Left renal cortex interstitium (tissue), 4 donors: ENCODE results near the gene UBA52. TPM values are rescaled to one million over a fixed set of nuclear protein-coding genes. Genes with fewer than 3 reads are reported as not detected.

Source experiments
- DNase-seq, 4 donors: peaks; one replicate each; pipeline ENCODE4 v3.0.0-alpha.2; 2013; ENCODE audit warnings: low read depth in 4 of 4, low spot score in 2 of 4, missing footprints in 1 of 4
- polyA plus RNA-seq, 4 donors: library from polyadenylated mRNA; unstranded; fragments of 120-200 nt; gene quantifications; one replicate each; pipeline ENCODE4 v1.2.1, GENCODE V29; 2013; ENCODE audit not compliant: insufficient read length in 4 of 4

Gene UBA52
- polyA plus RNA-seq, 4 donors = 710 to 1,047 (median 838) TPM

DNA sequence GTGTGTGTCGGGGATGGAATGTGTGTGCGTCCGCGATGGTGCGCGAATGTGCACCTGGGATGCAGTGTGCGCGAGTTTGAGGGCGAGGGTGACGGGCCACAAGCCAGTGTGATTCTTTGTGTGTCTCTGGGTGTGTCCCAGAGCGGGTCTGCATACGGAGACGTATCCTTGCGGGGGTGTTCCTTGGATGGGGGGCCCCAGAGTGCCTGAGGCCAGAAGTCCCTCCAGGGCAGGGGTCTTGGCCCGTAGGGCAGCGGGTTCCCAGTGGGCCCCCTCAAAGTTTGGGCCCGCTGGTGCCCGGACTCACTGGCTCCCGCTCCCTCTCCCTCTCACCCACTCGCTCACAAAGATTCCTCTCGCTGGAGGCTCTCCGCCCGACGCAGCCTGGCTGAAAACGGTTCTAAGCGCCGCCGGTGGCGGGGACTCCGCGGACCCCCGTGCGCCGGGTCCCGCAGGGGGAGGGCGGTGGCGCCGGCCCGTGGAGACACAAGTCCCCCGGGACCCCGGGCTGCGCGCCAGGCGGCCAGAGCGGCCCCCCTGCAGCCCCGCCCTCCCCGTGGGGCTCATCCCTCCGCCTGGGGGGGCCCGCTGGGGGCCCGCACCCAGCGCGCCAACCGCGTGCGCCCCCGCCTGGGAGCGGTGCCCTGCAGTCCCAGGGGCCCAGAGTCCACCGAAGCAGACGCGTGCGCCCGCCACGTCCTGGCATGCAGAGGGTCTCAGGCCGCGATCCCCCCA lies 34.1 kb downstream of the UBA52 start:
- no peak for DNase-seq

DNA sequence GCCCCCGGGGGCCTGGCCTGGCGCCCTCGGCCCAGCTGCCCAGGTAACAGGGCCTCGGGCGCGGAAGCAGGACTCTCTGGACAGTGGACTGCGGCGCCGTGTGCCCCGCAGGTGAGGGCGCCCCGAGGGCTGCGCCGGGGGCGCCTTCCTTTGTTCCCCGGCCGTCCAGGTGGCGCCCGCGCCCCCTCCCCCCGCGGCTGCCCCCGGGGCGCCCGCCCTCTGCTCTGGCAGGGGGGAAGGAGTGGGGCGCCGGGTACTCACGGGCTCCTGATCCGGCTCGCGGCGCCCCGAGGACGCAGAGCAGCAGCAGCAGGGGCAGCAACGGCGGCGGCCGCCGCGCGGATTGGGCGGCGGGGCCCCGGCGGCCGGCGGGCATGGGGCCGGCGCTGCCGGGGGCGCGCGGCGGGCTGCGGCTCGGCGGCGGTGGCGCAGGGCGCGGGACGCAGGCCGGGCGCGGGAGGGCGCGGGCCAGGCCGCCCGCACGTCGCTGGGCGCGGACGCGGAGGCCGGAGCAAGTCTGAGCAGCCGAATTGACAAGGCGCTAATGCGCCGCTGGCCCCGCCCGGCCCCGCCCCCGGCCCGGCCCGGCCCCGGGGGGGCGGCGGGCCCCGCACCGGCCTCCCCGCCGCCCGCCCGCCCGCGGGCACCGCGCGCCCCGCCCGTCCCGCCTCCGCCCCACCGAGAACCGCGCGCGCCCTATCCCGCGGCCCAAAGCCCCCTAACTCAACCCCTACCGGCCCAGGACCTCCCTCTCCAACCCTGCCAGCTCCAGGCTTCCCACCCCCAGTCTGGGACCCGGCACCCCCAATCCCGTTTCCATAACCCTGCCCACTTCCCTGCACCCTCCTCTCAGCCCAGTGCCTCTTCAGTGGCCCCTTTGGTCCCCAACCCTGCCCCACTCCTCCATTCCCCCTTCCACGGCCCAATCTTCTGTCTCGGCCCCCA lies 34.9 kb downstream of the UBA52 start, which contains the start of gene CRLF1:
CRLF1 (minus strand) TSS at position 519 of the 945 bp plus-strand sequence; CDS start at position 376, 143 bp downstream.
- no peak for DNase-seq

GRCh38 chr19:18607226-18608101 lies 35.8 kb downstream of the UBA52 start:
- DNase-seq = no peak

GRCh38 chr19:18608102-18608804 lies 36.6 kb downstream of the UBA52 start:
- no peak for DNase-seq

- DNase-seq = no peak
Observed at GRCh38 chr19:18608805-18609716, 37.4 kb downstream of the UBA52 start.

DNA sequence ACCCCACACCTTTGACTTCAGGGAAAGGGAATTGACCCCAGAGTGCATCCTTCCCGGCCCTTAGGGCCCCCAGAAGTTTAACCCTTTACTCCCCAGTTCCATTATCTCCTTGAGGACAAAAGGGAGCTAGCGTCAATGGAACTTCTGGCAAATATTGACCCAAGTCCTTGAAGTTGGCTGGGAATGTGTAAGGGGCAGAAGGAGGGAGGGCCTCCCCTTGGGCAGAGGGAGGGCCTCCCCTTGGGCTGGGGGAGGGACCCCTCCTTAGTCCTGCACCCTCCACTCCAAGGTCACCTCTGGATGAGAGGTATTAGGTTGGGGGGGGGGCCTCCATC lies 38.0 kb downstream of the UBA52 start:
- DNase-seq = no peak

DNA sequence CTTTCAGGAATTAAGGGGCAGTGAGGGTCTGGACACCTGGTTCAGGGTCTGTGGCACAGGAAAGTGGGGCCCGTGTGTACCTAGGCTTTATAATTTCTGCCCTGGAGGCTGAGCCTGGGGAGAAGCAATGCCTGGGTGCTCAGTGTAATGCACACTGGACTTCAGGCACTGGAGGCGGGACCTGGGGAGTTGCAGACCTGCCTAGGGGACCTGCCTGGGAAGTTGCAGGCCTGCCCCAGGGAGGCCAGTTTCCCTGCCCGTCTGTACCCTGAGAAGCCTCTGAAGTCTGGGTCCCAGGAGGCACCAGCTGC lies 38.5 kb downstream of the UBA52 start:
- DNase-seq = no peak

DNA sequence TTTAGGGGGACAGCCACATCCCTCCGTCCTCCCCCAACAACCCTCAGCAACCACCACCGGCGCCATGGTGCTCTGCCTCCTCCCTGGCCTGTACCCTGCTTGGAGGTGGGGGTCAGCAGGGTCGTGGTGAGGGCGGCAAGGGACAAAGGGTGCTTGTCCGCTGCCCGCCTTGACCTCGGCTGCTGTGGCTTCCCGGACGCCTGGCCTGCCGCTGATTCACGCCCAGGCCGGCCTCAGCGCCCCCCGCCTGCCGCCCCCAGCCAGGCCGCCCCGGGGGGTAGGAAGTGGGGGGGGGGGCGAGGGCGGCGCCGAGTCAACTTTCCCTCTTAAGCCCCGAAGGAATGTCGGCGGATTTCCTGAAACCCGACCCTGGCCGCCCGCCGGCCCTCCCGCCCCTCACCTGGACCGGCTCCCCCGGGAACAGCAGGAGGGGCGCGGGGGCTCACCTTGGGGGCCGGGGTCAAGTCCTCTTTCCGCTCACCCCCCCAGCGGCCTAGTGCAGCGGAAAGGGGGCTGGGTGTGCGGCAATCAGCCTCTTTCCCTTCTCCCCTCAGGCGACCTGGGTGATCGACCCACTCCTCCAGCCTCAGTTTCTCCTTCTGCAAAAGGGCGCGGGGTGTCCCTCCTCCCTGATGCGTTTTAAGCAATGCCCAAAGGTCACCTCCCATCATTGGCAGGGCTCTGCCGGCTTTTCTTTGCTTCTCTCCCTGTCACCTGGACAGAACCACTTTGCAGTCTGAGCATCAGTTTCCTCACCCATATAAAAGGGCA lies 39.1 kb downstream of the UBA52 start:
- no peak for DNase-seq

- DNase-seq = no peak
Observed at GRCh38 chr19:18611327-18612050, 39.8 kb downstream of the UBA52 start.

DNA sequence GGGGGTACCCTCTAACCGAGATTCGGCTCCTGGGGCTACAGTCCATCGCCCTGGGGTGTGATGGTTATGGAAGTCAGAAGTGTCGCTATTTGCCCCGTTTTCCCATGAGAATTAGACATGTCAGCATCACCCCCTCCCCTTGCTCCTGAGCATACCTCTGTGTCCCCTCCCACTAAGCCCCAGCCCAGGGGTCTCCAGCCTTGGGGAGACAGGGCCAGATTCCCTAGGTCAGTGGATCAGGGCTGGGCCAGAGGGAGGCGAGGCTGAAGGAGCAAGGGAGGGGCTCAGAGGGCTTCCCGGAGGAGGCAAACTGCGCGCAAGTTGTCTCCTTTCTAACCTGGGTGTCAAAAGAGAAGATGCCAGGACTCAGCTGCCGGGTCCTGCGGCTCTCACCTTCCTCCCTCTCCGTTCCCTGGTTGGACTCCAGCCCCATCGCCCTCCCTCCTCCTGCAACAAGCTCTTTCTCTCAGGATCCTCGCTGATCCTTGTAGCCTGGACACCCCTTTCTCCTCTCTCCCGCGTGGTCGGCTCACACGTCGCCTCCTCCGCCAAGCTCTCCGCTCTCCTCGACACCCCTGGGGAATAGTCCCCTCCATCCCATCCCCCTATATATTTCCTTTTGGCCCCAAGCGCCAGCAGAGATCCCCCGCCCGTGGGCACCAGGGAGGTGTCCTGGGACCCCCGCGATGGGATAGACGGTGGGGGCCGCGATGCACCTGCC lies 40.6 kb downstream of the UBA52 start:
- DNase-seq = no peak

GRCh38 chr19:18612772-18613588 lies 41.3 kb downstream of the UBA52 start, which contains the start of gene TMEM59L:
Gene TMEM59L (plus strand): TSS chr19:18612870. CDS start chr19:18612959, 89 bp downstream.
- no peak for DNase-seq

- no peak for DNase-seq
Observed at GRCh38 chr19:18613589-18614234, 42.1 kb downstream of the UBA52 start.

GRCh38 chr19:18616023-18616422 lies 44.4 kb downstream of the UBA52 start:
- DNase-seq = no peak

GRCh38 chr19:18617562-18617961 lies 45.9 kb downstream of the UBA52 start:
- DNase-seq = no peak

DNA sequence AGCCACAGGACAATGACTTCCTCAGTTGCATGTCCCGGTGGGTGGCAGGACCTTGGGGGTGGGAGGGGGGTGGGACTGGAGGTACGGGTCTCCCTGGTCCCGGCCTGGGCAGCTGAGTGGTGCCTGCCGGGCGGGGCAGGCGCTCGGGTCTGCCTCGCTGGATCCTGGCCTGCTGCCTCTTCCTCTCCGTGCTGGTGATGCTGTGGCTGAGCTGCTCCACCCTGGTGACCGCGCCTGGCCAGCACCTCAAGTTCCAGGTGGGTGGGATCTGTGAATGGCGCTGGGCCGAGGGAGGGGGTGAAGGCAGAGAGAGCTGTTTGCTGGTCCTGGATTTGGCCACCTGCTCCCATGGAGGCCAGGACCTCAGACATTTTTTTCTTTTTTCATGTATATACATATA lies 46.6 kb downstream of the UBA52 start:
- no peak for DNase-seq

GRCh38 chr19:18620311-18620710 lies 48.7 kb downstream of the UBA52 start:
- no peak for DNase-seq
